ENCODE data around the gene PHAF1. TPM values are rescaled to one million over a fixed set of nuclear protein-coding genes. Genes with fewer than 3 reads are reported as not detected.

The PHAF1 gene
- total and polyA plus RNA-seq, 2 of the 13 experiments (the other 11 are each of a cell fraction or from before 2014, with no cell fraction given), result 48.3 to 174 TPM

DNA sequence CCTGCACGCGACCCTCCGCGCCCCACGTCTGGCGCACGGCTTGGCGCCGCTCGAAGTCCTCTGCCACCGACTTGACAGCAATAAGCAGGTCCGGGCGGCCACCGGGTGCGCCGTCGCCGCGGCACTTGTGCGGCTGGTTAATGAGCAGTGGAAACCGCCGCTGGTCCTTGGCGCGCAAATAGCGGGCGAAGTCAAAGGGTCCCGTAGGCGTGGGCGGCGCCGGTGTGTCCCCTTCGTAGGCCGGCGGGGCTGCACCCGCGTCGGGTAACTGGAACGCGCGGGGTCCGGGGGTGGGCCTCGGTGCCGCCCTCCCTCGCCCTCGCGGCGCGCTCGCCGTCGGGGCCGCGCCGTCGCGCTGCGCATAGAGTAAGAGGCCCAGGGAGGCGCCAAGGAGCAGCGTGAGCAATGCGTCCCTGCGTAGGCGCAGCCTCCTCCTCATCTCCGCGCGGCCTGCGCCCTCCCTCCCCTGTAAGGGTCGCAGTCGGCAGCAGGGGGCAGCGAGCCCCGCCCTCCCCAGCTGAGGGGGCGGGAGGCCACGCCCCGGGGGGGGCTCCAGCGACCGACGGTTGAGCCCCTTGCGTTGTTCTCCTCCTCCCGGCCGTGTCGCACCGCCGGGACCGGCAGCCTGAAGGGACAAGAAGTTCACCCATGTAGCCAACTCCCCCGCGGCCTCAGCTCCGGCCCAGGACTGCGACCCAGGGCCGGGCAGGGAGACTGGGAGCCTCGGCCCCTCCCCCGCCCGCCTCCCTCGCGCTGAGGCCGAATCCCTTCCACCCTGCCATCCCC is 40.5 kb downstream of the PHAF1 start (continued):
- TF ChIP-seq, protein P1, sequence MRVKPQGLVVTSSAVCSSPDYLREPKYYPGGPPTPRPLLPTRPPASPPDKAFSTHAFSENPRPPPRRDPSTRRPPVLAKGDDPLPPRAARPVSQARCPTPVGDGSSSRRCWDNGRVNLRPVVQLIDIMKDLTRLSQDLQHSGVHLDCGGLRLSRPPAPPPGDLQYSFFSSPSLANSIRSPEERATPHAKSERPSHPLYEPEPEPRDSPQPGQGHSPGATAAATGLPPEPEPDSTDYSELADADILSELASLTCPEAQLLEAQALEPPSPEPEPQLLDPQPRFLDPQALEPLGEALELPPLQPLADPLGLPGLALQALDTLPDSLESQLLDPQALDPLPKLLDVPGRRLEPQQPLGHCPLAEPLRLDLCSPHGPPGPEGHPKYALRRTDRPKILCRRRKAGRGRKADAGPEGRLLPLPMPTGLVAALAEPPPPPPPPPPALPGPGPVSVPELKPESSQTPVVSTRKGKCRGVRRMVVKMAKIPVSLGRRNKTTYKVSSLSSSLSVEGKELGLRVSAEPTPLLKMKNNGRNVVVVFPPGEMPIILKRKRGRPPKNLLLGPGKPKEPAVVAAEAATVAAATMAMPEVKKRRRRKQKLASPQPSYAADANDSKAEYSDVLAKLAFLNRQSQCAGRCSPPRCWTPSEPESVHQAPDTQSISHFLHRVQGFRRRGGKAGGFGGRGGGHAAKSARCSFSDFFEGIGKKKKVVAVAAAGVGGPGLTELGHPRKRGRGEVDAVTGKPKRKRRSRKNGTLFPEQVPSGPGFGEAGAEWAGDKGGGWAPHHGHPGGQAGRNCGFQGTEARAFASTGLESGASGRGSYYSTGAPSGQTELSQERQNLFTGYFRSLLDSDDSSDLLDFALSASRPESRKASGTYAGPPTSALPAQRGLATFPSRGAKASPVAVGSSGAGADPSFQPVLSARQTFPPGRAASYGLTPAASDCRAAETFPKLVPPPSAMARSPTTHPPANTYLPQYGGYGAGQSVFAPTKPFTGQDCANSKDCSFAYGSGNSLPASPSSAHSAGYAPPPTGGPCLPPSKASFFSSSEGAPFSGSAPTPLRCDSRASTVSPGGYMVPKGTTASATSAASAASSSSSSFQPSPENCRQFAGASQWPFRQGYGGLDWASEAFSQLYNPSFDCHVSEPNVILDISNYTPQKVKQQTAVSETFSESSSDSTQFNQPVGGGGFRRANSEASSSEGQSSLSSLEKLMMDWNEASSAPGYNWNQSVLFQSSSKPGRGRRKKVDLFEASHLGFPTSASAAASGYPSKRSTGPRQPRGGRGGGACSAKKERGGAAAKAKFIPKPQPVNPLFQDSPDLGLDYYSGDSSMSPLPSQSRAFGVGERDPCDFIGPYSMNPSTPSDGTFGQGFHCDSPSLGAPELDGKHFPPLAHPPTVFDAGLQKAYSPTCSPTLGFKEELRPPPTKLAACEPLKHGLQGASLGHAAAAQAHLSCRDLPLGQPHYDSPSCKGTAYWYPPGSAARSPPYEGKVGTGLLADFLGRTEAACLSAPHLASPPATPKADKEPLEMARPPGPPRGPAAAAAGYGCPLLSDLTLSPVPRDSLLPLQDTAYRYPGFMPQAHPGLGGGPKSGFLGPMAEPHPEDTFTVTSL (CRISPR knock-in tag; IDR thresholded peaks at IDR 0.05; ENCODE audit: borderline replicate concordance), result no peak
- no peak for TF ChIP-seq FOXA3 (CRISPR knock-in tag; IDR thresholded peaks at IDR 0.05)
- TF ChIP-seq KDM5A (IDR thresholded peaks at IDR 0.05; ENCODE audit: borderline replicate concordance, low read length), result no peak
- TF ChIP-seq ZNF773 (CRISPR knock-in tag; IDR thresholded peaks at IDR 0.05; ENCODE audit: borderline replicate concordance), result 0 out of 2 replicates have a peak, but pooled peaks have one; percentile 4

DNA sequence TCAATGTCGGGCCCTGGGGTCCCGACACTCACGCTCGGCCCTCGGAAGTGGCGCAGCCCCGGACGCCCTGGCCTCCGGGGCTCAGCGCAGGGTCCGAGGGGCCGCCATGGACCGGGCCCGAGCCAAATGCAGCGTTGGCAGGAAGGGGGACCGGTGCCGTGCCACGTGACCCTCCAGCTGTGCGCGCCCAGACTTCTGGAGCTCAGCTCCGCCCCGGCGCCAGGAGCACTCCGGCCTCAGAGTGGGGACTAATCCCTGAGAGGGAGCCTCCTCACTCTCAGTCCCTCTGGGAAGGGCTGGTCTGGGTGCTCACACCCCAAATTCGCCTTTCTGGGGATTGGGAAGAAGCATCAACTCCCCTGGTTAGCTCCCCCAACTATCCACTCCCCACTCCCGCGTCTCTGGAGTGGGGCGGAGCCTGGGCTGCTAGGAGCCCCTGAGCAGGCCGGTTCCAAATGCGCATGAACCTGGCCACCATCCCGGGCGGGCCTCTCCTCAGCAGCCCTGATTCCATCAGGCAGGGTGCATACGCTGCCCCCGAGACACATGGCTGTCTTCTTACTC is 41.2 kb downstream of the PHAF1 start, which contains the start of gene B3GNT9:
Gene B3GNT9 (minus strand): TSS at position 166 of the 564 bp plus-strand sequence. CDS start 513 bp downstream, outside the sequence.
- ChIA-PET CTCF (ENCODE audit: low intra/inter-chr PET ratio, low total read pairs) (no interaction called here), POLR2A (interaction anchor here (0.9 to 4.1 kb wide), 15 partner anchors 9 to 246 kb away, joined by 3 to 31 read pairs (median 6); partner anchors contain the start of genes CBFB, FBXL8, NOL3 and PHAF1)
- no peaks in the 10 kb centered on the region for H3K9me3 ChIP-seq (ENCODE audit: low read length)
- peaks cover 17 to 32% of the 10 kb centered on the region in 2 experiments; a peak in 4 of 5 replicates for H3K36me3 ChIP-seq (replicated peaks in 1 of 2; ENCODE audit: control insufficient read depth in 1 of 2, insufficient read depth in 2 of 2, low read length in 2 of 2)
- H3K4me2 ChIP-seq (ENCODE audit: low read depth, low read length), result peak within 1 kb of the TSS; percentile 96
- H3K4me1 ChIP-seq (ENCODE audit: insufficient read depth, low read length), result peaks cover 21% of the 10 kb centered on the region
- FAIRE-seq (peak; percentile 52), DNase-seq (ENCODE audit: low spot score) (peak; percentile 56), ATAC-seq (peak; percentile 69)
- intact Hi-C loops (cut with micrococcal nuclease; ENCODE audit: unreplicated experiment), result loop anchor here (10.0 kb wide), 1 partner anchor 256 kb away; no protein-coding TSS in a partner anchor
- no peak within 1 kb of the TSS for H2AFZ ChIP-seq (ENCODE audit: low read length)
- peak within 1 kb of the TSS; percentile 1 for H3K27ac ChIP-seq (ENCODE audit: extremely low read length, insufficient read depth, low read length)
- peaks cover 9% of the 10 kb centered on the region; the same call in 1 of the 2 replicates for H4K20me1 ChIP-seq (ENCODE audit: insufficient read depth, low read length)
- WGBS (ENCODE audit: low lambda C conversion rate), result 3% methylated on average over 13 of the region's 34 CpGs
- no TSS peak for BruUV-seq (replicated peaks)
- H3K4me3 ChIP-seq (replicated peaks in 1 of 3; ENCODE audit: insufficient read depth in 1 of 3, low read depth in 2 of 3, low read length in 3 of 3), result peak within 1 kb of the TSS; percentile 64 to 77 (median 73)
- in situ Hi-C loops (cut with HindIII; ENCODE audit: extremely low pct_ligation_motif_present, low pct_unique_long_range_greater_than_20kb), result no loop called here
- H3K9ac ChIP-seq (ENCODE audit: insufficient read depth, low read depth, low read length), result peak within 1 kb of the TSS; percentile 63
- H3K79me2 ChIP-seq (ENCODE audit: insufficient read depth, low read length), result no peaks in the 10 kb centered on the region
- H3K27me3 ChIP-seq (ENCODE audit: control insufficient read depth in 1 of 2, insufficient read depth in 2 of 2, low read length in 2 of 2), result no peaks in the 10 kb centered on the region; a peak in 1 of 5 replicates
- TF ChIP-seq GTF2F1 (IDR thresholded peaks at IDR 0.05; ENCODE audit: low read length), result no peak
- TF ChIP-seq, protein P2, sequence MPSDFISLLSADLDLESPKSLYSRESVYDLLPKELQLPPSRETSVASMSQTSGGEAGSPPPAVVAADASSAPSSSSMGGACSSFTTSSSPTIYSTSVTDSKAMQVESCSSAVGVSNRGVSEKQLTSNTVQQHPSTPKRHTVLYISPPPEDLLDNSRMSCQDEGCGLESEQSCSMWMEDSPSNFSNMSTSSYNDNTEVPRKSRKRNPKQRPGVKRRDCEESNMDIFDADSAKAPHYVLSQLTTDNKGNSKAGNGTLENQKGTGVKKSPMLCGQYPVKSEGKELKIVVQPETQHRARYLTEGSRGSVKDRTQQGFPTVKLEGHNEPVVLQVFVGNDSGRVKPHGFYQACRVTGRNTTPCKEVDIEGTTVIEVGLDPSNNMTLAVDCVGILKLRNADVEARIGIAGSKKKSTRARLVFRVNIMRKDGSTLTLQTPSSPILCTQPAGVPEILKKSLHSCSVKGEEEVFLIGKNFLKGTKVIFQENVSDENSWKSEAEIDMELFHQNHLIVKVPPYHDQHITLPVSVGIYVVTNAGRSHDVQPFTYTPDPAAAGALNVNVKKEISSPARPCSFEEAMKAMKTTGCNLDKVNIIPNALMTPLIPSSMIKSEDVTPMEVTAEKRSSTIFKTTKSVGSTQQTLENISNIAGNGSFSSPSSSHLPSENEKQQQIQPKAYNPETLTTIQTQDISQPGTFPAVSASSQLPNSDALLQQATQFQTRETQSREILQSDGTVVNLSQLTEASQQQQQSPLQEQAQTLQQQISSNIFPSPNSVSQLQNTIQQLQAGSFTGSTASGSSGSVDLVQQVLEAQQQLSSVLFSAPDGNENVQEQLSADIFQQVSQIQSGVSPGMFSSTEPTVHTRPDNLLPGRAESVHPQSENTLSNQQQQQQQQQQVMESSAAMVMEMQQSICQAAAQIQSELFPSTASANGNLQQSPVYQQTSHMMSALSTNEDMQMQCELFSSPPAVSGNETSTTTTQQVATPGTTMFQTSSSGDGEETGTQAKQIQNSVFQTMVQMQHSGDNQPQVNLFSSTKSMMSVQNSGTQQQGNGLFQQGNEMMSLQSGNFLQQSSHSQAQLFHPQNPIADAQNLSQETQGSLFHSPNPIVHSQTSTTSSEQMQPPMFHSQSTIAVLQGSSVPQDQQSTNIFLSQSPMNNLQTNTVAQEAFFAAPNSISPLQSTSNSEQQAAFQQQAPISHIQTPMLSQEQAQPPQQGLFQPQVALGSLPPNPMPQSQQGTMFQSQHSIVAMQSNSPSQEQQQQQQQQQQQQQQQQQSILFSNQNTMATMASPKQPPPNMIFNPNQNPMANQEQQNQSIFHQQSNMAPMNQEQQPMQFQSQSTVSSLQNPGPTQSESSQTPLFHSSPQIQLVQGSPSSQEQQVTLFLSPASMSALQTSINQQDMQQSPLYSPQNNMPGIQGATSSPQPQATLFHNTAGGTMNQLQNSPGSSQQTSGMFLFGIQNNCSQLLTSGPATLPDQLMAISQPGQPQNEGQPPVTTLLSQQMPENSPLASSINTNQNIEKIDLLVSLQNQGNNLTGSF (CRISPR knock-in tag; IDR thresholded peaks at IDR 0.05), result 0 out of 2 replicates have a peak, but pooled peaks have one; percentile 33

All from HepG2 (cell line).